DMS79 (cell line): Measurements from ENCODE around the gene MYH9.
"Not testable (repeated sequence)": the region's sequence is repeated elsewhere in the genome, so short reads cannot be mapped to it uniquely, and the experiment has no call there.

Experiments
- DNase-seq: peaks from one replicate; lab custom pipeline; 2025; lab: John Stamatoyannopoulos, UW

The MYH9 gene

GRCh38 chr22:36292823-36293530, 94.8 kb downstream of the MYH9 start:
- no peak for DNase-seq

- DNase-seq, result no peak
Measured at GRCh38 chr22:36291831-36292740, 95.7 kb downstream of the MYH9 start.

GRCh38 chr22:36290391-36291075, 97.2 kb downstream of the MYH9 start:
- DNase-seq, result not testable (repeated sequence)

- DNase-seq, result not testable (repeated sequence)
Measured at GRCh38 chr22:36289948-36290371, 97.8 kb downstream of the MYH9 start.

GRCh38 chr22:36289406-36289870, 98.3 kb downstream of the MYH9 start:
- DNase-seq, result peak; percentile 80

- no peak for DNase-seq
Measured at GRCh38 chr22:36288571-36289405, 99.0 kb downstream of the MYH9 start.

GRCh38 chr22:36287881-36288515, 99.8 kb downstream of the MYH9 start:
- no peak for DNase-seq

GRCh38 chr22:36286096-36286957, 101.4 kb downstream of the MYH9 start:
- DNase-seq, result no peak

- DNase-seq, result no peak
Measured at GRCh38 chr22:36285545-36285944, 102.2 kb downstream of the MYH9 start.

GRCh38 chr22:36285017-36285416, 102.8 kb downstream of the MYH9 start:
- DNase-seq, result no peak

- no peak for DNase-seq
Measured at GRCh38 chr22:36284171-36284571, 103.6 kb downstream of the MYH9 start.

GRCh38 chr22:36282328-36282831, 105.4 kb downstream of the MYH9 start:
- no peak for DNase-seq

GRCh38 chr22:36281781-36282327, 105.9 kb downstream of the MYH9 start:
- DNase-seq, result no peak

- DNase-seq, result no peak
Measured at GRCh38 chr22:36280379-36280778, 107.4 kb downstream of the MYH9 start.

- no peak for DNase-seq
Measured at GRCh38 chr22:36279219-36279666, 108.5 kb downstream of the MYH9 start.

- no peak for DNase-seq
Measured at GRCh38 chr22:36277482-36278291, 110.1 kb downstream of the MYH9 start.

GRCh38 chr22:36274531-36274930, 113.2 kb downstream of the MYH9 start:
- DNase-seq, result no peak

- DNase-seq, result not testable (repeated sequence)
Measured at GRCh38 chr22:36271951-36272350, 115.8 kb downstream of the MYH9 start.
